HG03060 (cell line): ENCODE measurements around the gene PDE2A.

Source experiments
- ATAC-seq: cut with Tn5 transposase; IDR thresholded peaks from one replicate; pipeline ENCODE4 v1.9.1; 2021; ENCODE audit warnings: low read depth, moderate number of reproducible peaks; ENCODE audit not compliant: unreplicated experiment

Gene PDE2A

DNA sequence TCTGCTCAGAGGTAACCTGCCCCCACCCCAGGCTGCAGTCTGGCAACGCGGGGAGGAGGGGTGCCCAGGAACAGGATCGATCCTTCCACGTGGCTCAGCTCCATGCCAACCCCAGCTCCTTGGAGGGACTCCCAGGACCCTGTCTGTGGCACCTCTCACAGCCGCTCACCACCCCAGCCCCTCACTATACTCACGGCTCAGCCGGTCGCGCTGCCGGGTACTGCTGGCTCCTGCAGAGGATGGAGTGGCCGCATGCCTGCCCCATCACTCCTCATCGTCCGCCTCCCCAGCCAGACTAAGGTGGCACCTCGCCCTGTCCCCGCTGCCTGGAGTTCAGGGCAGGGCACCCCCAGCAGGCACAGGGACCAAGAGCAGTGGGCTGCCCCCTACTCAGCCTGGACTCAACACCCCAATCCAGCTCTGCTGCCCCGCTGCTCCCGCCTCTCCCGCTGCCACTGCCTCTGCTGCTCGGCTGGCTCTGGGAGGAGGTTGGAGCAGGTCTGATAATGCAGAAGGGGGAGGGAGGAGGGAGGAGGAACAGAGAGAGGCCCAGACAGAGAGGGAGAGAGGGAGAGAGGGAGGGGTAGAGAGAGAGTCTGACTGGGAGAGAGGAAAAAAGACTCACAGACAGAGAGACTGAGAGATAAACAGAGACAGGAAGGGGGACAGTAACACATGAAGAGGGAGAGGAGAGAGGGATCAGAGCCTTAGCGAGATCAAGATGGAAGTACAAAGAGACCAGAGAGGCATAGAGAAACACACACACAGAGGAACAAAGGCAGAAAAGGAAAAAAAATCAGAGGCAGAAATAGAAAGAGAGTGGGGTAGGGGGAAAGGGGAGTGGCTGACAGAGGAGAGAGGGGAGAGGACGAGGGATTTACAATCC lies at the start of gene PDE2A:
Gene PDE2A (minus strand): TSS at position 480 of the 886 bp plus-strand sequence. CDS start 215 bp downstream, at position 265.
- ATAC-seq: no peak

DNA sequence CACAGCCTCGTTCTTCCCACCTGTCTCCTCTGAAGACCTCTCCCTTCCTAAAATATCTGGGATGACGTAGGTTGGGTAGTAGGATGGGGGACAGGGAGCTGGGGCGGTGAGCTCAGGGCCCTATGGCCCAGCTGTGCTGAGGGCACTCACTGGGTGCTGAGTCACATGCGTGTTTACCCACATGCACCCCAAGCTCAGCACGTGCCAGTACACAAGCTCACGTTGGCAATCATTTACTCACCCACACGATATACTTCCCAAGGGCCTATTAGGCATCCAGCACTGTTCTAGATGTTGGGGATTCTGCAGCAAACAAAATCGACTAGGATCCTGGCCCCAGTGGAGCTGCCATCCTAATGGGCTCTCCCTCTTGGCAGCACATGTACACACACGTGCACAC lies 49.3 kb upstream of the PDE2A start:
- no peak for ATAC-seq

DNA sequence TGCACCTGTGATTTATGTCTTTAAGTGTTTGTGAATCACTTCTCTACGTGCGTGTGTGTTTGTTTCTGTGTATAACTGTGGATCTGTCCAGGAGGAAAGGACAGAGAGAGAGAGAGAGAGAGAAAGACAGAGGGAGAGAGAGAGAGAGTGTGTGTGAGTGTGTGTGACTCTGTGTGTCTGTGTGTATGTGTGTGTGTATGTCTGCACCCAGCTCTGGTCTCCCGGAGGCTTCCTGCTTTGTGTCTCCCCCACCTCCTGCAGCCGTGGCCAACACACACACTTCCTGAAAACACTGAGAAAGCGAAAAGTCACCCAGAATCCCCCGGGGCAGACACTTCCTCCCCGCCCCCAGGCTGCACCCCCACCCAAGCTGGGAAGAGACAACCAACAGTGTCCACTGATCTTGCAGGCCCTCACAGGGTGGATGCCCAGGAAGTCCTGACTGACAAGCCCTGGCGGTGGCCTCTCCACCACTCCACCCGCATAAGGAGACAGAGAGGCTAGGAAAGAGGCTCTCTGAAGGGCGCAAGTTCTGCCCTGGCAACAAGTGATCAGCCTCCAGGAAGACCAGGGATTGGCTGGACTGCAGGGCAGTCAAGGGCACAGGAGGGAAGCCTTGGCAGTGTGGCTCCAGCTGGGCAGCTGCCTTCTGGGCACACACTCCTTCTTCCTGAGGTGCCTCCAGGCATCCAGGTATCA lies 48.0 kb upstream of the PDE2A start:
- peak; percentile 29 for ATAC-seq

DNA sequence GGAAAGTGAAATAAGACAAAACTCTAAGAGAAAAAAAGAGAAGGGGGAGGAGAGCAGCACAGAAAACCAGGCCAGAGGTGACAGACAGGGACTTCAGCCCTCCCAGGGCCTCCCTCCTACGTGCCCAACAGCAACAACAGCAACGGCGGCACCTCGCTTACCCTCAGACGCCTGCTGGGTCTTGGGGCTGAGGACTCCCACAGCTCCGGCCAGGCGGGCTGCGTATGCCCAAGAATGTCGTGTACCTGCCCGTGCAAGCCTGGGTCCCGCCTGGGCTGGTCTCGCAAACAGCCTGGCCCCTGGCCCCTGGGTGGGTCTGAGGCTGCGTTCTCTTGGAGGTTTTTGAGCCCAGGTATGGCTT lies 47.4 kb upstream of the PDE2A start:
- no peak for ATAC-seq

DNA sequence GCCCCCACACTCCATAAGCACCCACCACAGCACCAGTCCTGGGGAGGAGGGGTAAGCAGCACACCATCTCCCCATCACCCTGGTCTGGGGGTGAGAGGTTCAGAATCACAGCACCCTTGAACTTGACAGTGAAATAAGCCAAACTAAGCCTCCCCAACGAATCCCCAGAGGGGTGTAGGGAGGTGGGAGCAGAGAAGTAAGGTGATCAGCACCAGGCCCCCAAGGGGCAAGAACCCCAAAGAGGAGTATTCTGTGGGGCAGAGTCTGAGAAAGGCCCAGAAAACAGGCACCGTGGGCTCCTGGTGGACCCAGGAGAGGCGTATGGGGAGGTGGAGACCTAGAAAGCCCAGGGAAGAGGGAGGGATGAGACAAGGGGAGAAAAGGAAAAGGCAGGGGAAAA lies 47.1 kb upstream of the PDE2A start:
- no peak for ATAC-seq

DNA sequence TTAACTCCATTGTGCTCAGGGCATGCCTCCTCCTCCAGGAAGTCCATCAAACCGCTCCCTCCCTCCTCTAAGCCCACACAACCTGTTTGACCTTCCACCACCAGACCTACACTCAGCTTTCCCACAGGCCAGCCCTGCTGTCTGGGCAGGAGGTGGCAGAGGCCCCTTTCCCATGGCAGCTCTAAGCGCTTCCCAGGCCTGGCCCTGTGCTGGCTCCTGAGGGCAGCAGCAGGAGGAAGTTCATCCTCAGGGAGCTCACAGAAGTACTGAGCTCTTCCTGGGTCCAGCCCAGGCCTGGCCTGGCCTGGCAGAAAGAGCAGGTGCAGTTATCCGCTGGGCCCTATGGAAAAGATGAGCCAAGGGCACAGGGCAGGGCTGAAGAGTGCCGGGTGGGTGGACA lies 46.6 kb upstream of the PDE2A start:
- no peak for ATAC-seq

DNA sequence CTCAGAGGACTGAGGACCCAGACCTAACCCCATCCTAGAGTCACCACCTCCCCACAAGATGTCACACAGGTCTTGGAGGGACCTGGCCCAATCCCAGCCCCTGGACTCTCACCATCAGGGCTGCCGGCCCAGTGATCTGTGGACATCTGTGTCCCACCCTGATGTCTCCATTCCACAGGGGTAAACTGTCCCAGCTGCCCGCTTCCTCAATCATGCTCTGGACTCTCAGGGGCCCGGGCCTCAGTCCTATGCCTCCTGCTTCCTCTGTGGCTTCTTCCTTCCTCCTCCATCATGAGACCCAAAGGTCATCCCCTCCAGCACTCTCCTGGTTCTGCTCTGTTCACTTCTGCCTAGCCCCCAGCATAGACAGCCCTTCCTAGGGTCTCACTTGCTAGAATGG lies 45.8 kb upstream of the PDE2A start:
- no peak for ATAC-seq

DNA sequence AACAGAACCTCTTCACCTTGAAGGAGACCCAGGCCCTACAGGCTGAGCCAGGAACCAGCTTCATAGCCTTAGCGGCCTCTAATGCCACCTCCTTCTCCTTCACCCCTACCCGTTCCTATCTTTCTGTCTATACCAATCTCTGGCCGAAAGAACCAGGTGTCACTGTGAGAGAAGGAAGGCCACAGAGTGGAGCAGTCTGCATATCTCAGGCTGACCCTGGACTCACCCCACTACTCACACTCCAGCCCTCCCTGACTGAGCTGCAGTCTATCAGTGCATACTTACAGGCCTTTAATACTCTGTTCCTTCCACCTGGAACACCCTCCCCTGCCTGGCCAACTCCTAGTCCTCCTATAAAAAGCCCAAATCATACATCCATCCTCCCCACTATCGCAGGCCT lies 45.3 kb upstream of the PDE2A start:
- no peak for ATAC-seq

DNA sequence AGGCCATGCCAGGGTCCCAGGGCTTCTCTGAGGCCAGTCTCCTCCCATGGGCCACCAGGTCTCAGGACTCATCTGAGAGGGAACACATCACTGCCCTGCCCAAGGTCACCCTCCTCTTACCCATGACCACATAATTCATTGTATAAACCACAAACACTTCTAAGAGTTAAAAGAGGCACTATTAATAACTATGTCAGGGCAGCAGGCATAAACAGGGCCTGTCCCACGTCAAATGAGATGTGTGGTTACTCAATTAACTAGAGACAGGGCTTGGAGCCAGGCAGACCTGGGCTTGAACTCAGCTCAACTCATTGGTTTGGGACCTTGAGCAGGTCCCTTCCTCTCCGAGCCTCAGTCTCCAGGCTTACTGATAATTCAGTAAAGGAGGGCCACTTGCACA lies 44.9 kb upstream of the PDE2A start:
- peak; percentile 32 for ATAC-seq

DNA sequence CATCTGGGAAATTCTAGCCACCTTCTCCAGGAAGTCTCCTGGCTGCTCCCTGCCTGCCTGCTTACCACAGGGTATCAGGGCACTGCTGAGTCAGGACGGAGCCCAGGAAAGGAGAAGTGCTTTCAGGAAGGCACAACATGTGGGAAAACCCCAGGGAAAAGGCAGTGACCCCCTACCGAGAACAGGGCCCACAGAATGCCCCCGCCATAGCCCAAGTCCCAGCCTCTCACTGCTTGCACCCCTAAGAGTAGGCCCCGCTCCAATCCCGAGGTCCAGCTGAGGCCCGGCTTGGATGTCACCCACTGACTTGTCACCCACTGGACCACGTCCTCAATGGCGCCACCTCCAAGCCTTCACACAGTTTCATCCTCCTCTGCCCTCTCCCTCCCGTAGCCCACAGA lies 43.9 kb upstream of the PDE2A start:
- no peak for ATAC-seq

DNA sequence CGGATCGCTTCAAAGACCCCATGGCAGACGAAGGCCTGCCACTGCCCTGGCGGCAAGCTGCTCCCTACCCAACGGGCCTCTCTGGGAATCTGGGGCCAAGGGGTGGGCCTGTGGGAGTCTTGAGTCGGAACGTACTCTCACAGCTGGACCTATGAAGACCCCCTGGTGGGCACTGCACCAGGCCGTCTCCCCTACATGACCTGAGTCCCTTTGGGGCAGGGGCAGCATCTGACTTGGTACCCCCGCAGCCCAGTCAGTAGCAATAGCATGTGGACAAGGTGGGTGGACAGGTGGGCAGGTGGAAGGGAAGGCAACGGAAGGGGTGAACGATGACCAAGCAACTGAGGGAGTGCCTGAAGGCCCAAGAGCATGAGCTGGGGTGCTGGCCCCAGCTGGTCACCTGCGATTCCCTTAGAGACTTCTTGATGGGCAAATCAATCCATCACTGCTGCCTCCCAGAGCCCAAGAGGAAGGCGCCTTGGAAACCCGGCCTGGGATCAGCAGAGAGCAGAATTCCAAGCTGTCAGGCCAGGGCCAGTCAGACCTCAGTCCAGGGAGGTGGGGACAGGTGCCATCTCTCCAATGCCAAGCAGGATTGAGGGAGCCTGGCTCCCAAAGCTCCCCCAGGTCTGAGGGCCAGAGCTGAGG lies 42.7 kb upstream of the PDE2A start:
- ATAC-seq: no peak

DNA sequence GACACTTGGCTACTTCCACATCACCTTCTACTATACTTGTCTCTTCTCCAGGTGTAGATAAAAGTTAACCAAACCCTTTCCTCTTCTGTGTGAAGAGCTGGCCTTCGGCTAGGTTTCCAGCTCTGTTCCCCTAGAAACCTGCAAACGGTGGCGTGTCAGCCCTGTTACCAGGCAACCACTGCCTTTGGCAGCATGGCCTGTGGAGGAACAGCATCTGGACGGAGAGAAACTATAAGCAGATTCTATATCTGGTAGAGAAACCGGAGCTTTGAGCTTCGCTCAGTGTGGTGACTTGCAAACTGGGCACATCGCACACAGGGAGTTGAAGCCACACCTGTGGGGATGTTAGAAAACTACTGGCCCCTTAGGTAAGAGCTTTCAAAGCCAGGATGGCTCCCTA lies 42.1 kb upstream of the PDE2A start:
- no peak for ATAC-seq

DNA sequence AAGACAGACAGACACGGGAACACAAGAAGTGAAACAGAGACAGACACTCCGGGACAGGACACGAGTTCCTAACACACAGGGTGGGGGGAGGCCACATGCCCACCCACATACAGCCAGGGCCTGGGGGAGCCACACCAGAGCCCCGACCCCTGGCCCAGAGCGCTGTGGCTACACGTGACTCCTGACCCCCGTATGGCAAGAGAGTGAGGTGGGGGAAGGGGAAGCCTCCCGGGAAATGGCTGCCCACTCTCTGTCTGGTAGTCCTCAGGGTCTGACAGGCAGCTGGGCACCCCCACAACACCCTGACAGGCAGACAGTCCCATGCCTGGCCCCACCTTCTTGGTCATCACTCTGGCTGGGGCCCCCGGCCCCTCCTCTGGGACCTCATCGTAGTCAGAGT lies 38.6 kb upstream of the PDE2A start:
- ATAC-seq: no peak

DNA sequence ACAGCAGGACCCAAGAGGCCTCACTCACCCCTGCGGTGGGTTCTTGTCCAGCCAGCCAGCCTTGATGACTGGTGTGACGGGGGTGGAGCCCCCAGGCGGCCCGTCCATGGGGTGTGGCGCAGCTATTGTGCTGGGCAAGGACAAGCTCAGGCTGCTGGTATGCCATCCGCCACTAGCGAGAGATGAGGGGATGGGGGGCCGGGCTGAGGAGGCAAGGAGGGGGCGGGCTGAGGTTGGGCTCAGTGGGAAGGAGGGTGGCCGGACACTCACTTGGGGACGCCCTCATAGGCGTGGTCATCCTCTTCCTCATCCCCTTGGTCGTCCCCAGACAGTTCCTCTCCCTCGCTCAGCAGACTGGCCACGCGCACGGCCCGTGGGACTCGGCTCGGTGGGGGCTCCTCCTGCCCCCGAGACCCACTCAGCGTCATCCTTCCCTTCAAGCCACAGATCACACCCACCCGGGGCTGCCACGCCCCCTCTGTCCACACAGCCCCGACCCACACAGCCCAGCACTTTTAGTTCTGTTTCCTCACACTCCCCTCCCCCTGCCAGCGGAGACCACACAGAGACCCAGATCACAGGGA lies 38.0 kb upstream of the PDE2A start:
- no peak for ATAC-seq

DNA sequence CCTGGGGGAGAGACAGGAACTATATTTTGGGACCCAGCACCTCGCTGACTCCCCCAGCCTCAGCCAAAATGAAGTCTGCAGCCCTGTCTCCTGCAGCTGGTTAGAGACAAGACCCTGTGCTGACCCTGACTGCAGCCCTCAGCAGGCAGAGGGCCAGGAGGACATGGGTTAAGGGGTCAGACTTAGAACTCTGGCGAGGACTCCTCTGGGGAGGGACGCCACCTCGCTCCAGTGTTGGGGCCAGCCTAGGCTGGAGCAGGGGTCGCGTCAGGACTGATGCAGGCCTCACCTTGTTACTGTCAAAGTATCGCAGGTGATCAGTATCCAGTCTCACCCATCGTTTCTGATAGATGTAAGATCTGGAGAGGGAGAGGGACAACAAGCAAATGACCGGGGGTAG lies 36.9 kb upstream of the PDE2A start:
- ATAC-seq: no peak

DNA sequence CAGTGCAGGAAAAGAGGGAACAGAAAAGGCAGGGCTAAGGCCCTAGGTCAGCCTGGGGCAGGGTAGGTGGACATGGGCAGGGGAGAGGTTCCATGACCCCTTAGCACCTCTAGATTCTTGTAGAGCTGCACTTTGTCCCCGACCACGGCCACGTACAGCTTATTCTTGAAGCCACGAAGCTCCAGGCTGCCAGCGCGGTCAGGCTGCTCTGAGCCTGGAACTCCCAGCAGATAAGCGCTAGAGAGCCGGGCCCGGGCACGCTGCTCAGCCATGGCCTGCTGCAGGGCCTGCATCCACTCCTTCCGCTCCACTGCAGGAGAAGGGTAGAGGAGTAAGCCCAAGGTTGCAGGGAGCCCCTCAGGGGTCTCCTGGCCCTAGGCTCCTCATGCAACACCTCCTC lies 36.1 kb upstream of the PDE2A start:
- no peak for ATAC-seq

DNA sequence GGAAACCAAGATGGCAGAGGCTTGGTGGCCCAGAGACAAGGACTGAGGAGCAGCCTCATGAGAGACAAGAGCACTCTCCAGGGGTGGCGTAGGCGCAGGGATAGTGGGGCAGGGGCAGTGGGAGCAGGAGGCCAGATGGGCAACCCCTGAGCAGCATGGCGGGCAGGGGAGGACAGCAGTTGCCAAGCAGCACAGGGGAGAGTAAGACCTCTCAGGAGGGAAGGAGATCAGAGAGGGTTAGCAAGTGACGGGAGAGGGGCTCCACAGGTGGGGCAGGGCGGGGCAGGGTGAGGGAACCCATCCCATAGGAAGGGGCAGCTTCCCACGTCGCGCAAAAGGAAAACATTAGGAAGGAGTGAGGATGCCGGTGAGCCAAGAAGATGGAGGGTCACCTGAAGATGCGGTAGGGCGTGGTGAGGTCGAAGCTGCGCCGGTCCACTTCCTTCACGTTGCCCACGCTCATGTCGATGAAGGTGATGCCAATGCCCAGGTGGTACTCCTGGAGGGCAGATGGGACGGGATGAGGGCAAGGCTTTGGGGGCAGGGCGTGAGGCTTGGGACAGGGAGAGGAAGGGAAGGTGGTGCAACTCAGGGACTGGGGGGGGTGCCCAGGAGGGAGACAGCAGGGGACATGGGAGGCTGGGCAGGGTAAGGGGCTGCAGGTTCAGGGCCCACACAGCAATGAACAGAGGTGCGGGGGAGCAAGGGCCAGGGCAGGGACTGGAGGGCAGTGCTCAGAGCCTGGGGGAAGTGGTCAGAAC lies 35.4 kb upstream of the PDE2A start:
- ATAC-seq: no peak

DNA sequence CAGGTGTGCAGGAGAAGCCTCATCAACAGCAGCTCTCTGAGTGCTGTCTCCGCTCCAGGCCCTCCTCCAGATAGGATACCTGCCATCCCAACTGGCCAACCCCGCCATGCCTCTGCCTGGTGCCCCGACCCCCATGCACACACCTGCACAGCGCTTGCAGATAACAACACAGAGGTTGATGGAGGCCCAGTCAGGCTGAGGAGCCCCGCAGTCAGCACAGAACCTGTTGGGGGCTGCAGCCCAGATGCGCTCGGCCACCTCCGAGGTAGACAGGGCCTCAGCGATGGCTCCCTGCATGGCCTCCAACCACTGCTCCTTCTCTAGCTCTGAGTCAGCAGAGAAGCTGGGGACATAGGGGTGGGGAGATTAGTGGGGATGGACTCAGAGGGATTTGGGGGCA lies 32.8 kb upstream of the PDE2A start:
- ATAC-seq: no peak

DNA sequence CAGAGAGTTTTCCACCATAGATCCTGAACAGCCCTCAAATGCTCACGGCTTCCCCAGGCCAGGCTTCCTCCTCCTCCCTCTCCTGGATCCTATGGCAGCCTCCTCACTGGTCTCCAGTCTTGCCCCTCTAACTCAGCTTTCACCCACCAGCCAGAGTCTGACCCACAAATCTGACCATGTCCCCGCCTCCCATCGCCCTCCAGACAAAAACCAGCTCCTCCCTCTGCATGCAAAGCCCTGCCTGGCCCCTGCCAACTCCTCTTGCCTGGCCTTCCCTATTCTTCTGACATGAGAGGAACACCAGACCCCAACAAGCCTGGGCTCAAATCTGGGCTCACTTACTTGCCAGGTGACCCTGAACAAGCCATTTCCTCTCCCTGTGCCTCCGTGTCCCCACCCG lies 32.4 kb upstream of the PDE2A start:
- no peak for ATAC-seq
